Measurements from ENCODE around the gene HHAT. TPM values are rescaled to one million over a fixed set of nuclear protein-coding genes. Genes with fewer than 3 reads are reported as not detected.

Gene HHAT
- polyA plus RNA-seq, 1 donor (not counting 4 experiments of a cell fraction or from before 2014, with no cell fraction given) = 3.8 TPM

- TF ChIP-seq CTCF (optimal IDR thresholded peaks at IDR 0.05 in 1 of 3, IDR thresholded peaks at IDR 0.05 in 1 of 3, conservative IDR thresholded peaks at IDR 0.05 in 1 of 3; ENCODE audit: extremely low read depth in 1 of 3, insufficient read depth in 2 of 3, low read length in 3 of 3) (no peak), EZH2 (IDR thresholded peaks at IDR 0.05; ENCODE audit: low read length) (no peak)
- FAIRE-seq = no peak
- no peak overlapping the region for H3K4me2 ChIP-seq (ENCODE audit: control insufficient read depth, extremely low read depth, insufficient read depth, low read depth, low read length)
- H3K4me1 ChIP-seq (ENCODE audit: control insufficient read depth, extremely low read depth, insufficient read depth, low read length) = peaks cover 8% of the 10 kb centered on the region
- H2AFZ ChIP-seq (ENCODE audit: control insufficient read depth, low read length) = no peak overlapping the region
- no peak overlapping the region for H3K4me3 ChIP-seq (ENCODE audit: control insufficient read depth in 2 of 3, extremely low read depth in 1 of 3, insufficient read depth in 2 of 3, low read depth in 1 of 3, low read length in 3 of 3)
- dilution Hi-C loops (cut with MboI; ENCODE audit: extremely low pct_ligation_motif_present, low sequenced_read_pairs) = no loop called here
- H3K27me3 ChIP-seq (ENCODE audit: control insufficient read depth, extremely low read depth, insufficient read depth, low read length) = no peaks in the 10 kb centered on the region
- H3K27ac ChIP-seq (ENCODE audit: control insufficient read depth, insufficient read depth, low read length) = no peak overlapping the region
- no peak overlapping the region for H3K9ac ChIP-seq (ENCODE audit: control insufficient read depth, extremely low read depth, insufficient read depth, low read length)
- H4K20me1 ChIP-seq (ENCODE audit: control insufficient read depth, extremely low read depth, insufficient read depth, low read length) = no peaks in the 10 kb centered on the region
- H3K36me3 ChIP-seq (ENCODE audit: control insufficient read depth in 2 of 2, extremely low read depth in 1 of 2, insufficient read depth in 2 of 2, low read length in 2 of 2) = no peaks in the 10 kb centered on the region
- DNase-seq (ENCODE audit: low read depth, low spot score) = no peak
- no peaks in the 10 kb centered on the region for H3K9me1 ChIP-seq (ENCODE audit: control insufficient read depth, extremely low read depth, insufficient read depth, low read length)
- H3K9me3 ChIP-seq (ENCODE audit: control insufficient read depth, low read depth, low read length) = no peaks in the 10 kb centered on the region
- H3K79me2 ChIP-seq (ENCODE audit: control insufficient read depth, insufficient read depth, low read length) = no peaks in the 10 kb centered on the region
Measured at GRCh38 chr1:210371916-210372315, 43.2 kb downstream of the HHAT start.

DNA sequence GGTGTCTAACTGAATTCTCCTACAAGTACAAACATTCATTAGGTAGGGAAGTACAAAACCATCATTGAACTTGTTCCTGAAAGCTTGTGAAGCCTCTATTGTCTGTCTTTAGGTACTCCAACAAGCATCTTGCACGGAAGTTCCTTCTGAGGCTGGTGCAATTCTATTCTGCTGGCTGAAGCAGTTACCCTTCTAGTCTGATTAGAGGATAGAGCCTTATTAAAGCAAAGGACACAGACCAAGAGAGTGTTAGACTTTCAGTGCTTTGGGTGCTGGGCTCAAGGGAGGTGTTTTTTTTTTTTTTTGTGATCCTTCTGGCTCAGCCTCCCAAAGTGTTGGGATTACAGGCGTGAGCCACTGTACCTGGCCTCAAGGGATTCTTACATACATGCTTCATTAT lies 43.8 kb downstream of the HHAT start:
- Histone ChIP-seq H3K4me1 (ENCODE audit: control insufficient read depth, extremely low read depth, insufficient read depth, low read length) (peaks cover 8% of the 10 kb centered on the region), H3K27me3 (ENCODE audit: control insufficient read depth, extremely low read depth, insufficient read depth, low read length) (no peaks in the 10 kb centered on the region), H3K9me1 (ENCODE audit: control insufficient read depth, extremely low read depth, insufficient read depth, low read length) (no peaks in the 10 kb centered on the region), H3K36me3 (ENCODE audit: control insufficient read depth in 2 of 2, extremely low read depth in 1 of 2, insufficient read depth in 2 of 2, low read length in 2 of 2) (no peaks in the 10 kb centered on the region), H3K9ac (ENCODE audit: control insufficient read depth, extremely low read depth, insufficient read depth, low read length) (no peak overlapping the region), H4K20me1 (ENCODE audit: control insufficient read depth, extremely low read depth, insufficient read depth, low read length) (no peaks in the 10 kb centered on the region), H3K79me2 (ENCODE audit: control insufficient read depth, insufficient read depth, low read length) (no peaks in the 10 kb centered on the region), H3K27ac (ENCODE audit: control insufficient read depth, insufficient read depth, low read length) (no peak overlapping the region), H3K4me2 (ENCODE audit: control insufficient read depth, extremely low read depth, insufficient read depth, low read depth, low read length) (no peak overlapping the region), H3K4me3 (ENCODE audit: control insufficient read depth in 2 of 3, extremely low read depth in 1 of 3, insufficient read depth in 2 of 3, low read depth in 1 of 3, low read length in 3 of 3) (no peak overlapping the region), H2AFZ (ENCODE audit: control insufficient read depth, low read length) (no peak overlapping the region), H3K9me3 (ENCODE audit: control insufficient read depth, low read depth, low read length) (no peaks in the 10 kb centered on the region)
- dilution Hi-C loops (cut with MboI; ENCODE audit: extremely low pct_ligation_motif_present, low sequenced_read_pairs) = no loop called here
- TF ChIP-seq CTCF (optimal IDR thresholded peaks at IDR 0.05 in 1 of 3, IDR thresholded peaks at IDR 0.05 in 1 of 3, conservative IDR thresholded peaks at IDR 0.05 in 1 of 3; ENCODE audit: extremely low read depth in 1 of 3, insufficient read depth in 2 of 3, low read length in 3 of 3) (no peak), EZH2 (IDR thresholded peaks at IDR 0.05; ENCODE audit: low read length) (no peak)
- DNase-seq (ENCODE audit: low read depth, low spot score) = no peak
- FAIRE-seq = no peak
